Measurements from ENCODE around the gene RAB44. TPM values are rescaled to one million over a fixed set of nuclear protein-coding genes. Genes with fewer than 3 reads are reported as not detected.

The RAB44 gene
- polyA plus RNA-seq, 1 of the 3 experiments (the other 2 are of a cell fraction): 0.12 TPM

DNA sequence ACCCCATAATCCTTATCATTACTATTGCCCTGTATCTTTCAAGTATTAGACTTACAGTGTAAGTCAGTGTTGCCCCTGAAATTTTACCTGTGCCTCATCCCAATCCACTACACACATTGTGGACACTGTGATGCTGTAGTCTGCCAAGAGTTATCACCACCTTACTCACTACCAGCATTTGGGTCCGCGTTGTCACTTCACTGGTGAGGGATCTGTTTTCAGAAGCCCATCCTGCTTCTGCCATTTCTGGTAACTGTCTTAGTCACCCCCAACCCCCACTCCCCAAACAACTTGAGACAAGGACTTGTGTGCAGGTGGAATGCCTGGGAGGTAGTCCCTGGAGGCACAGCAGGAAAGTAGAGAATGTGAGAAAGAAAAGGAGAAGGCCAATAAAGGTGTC lies 6.0 kb upstream of the RAB44 start:
- WGBS (ENCODE audit: low lambda C conversion rate): 100% methylated on average over 2 of the region's 2 CpGs
- H3K27ac ChIP-seq (ENCODE audit: low read depth in 2 of 2, low read length in 1 of 2): no peak overlapping the region
- H3K36me3 ChIP-seq (replicated peaks in 1 of 2; ENCODE audit: control insufficient read depth in 1 of 2, insufficient read depth in 2 of 2, low read length in 1 of 2): peaks cover 8 to 12% of the 10 kb centered on the region in 2 experiments
- DNase-seq: no peak
- H3K9me2 ChIP-seq: no peaks in the 10 kb centered on the region
- no peak overlapping the region for H2AFZ ChIP-seq (ENCODE audit: low read depth)
- peaks cover 29% of the 10 kb centered on the region for H4K20me1 ChIP-seq (ENCODE audit: insufficient read depth)
- TF ChIP-seq EP300 (IDR thresholded peaks at IDR 0.05; ENCODE audit: borderline replicate concordance in 1 of 2, low read depth in 1 of 2, low read length in 1 of 2): no peak
- TF ChIP-seq TEAD4 (IDR thresholded peaks at IDR 0.05; ENCODE audit: borderline replicate concordance, insufficient read depth): no peak
- no peak for TF ChIP-seq RXRA (IDR thresholded peaks at IDR 0.05; ENCODE audit: borderline replicate concordance, low read depth)
- no peak for TF ChIP-seq SIN3A (IDR thresholded peaks at IDR 0.05; ENCODE audit: borderline replicate concordance, low read depth, low read length)
- TF ChIP-seq REST (IDR thresholded peaks at IDR 0.05; ENCODE audit: low read depth, low read length): no peak
- TF ChIP-seq POLR2AphosphoS5 (IDR thresholded peaks at IDR 0.05; ENCODE audit: low read depth, low read length): no peak
- H3K4me2 ChIP-seq: no peak overlapping the region
- no peaks in the 10 kb centered on the region for H3K27me3 ChIP-seq (ENCODE audit: insufficient read depth)
- no peak overlapping the region for H3K9ac ChIP-seq
- POLR2A ChIA-PET: no interaction called here
- no peaks in the 10 kb centered on the region; a peak in 1 of 4 replicates for H3K4me1 ChIP-seq (ENCODE audit: control insufficient read depth in 1 of 2, insufficient read depth in 2 of 2, low read depth in 1 of 2, low read length in 1 of 2)
- no peak overlapping the region for H3K4me3 ChIP-seq (ENCODE audit: low read depth in 2 of 2, low read length in 1 of 2)
- H3F3A ChIP-seq (replicated peaks; ENCODE audit: insufficient read depth): peaks cover 27% of the 10 kb centered on the region
- CTCF ChIA-PET: interaction anchor here (1.4 to 2.0 kb wide), 4 partner anchors 9 to 68 kb away, joined by 3 to 8 read pairs (median 5); partner anchors contain the start of gene CDKN1A
- no peaks in the 10 kb centered on the region for H3K79me2 ChIP-seq (ENCODE audit: insufficient read depth)
- H3K9me3 ChIP-seq: no peaks in the 10 kb centered on the region

GRCh38 chr6:36692220-36692619 lies 5.4 kb upstream of the RAB44 start:
- ChIA-PET POLR2A (no interaction called here), CTCF (interaction anchor here (1.0 to 2.0 kb wide), 5 partner anchors 11 to 77 kb away, joined by 3 to 8 read pairs (median 4); partner anchors contain the start of gene CDKN1A)
- WGBS (ENCODE audit: low lambda C conversion rate): 79% methylated on average over 3 of the region's 3 CpGs
- no peaks in the 10 kb centered on the region; a peak in 1 of 4 replicates for H3K4me1 ChIP-seq (ENCODE audit: control insufficient read depth in 1 of 2, insufficient read depth in 2 of 2, low read depth in 1 of 2, low read length in 1 of 2)
- H3K9me2 ChIP-seq: no peaks in the 10 kb centered on the region
- no peak overlapping the region for H3K27ac ChIP-seq (ENCODE audit: low read depth in 2 of 2, low read length in 1 of 2)
- H3K9ac ChIP-seq: no peak overlapping the region
- no peak overlapping the region for H3K4me3 ChIP-seq (ENCODE audit: low read depth in 2 of 2, low read length in 1 of 2)
- DNase-seq: no peak
- H3K9me3 ChIP-seq: no peaks in the 10 kb centered on the region
- H3K27me3 ChIP-seq (ENCODE audit: insufficient read depth): no peaks in the 10 kb centered on the region
- H3K4me2 ChIP-seq: no peak overlapping the region
- peaks cover 2 to 6% of the 10 kb centered on the region in 2 experiments for H3K36me3 ChIP-seq (replicated peaks in 1 of 2; ENCODE audit: control insufficient read depth in 1 of 2, insufficient read depth in 2 of 2, low read length in 1 of 2)
- H3F3A ChIP-seq (replicated peaks; ENCODE audit: insufficient read depth): peaks cover 21% of the 10 kb centered on the region
- no peaks in the 10 kb centered on the region for H3K79me2 ChIP-seq (ENCODE audit: insufficient read depth)
- H4K20me1 ChIP-seq (ENCODE audit: insufficient read depth): peaks cover 23% of the 10 kb centered on the region
- H2AFZ ChIP-seq (ENCODE audit: low read depth): no peak overlapping the region
- no peak for TF ChIP-seq MEF2A (IDR thresholded peaks at IDR 0.05; ENCODE audit: borderline replicate concordance, low read depth)
- TF ChIP-seq JUND (IDR thresholded peaks at IDR 0.05): no peak
- TF ChIP-seq, protein P1, sequence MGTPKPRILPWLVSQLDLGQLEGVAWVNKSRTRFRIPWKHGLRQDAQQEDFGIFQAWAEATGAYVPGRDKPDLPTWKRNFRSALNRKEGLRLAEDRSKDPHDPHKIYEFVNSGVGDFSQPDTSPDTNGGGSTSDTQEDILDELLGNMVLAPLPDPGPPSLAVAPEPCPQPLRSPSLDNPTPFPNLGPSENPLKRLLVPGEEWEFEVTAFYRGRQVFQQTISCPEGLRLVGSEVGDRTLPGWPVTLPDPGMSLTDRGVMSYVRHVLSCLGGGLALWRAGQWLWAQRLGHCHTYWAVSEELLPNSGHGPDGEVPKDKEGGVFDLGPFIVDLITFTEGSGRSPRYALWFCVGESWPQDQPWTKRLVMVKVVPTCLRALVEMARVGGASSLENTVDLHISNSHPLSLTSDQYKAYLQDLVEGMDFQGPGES (IDR thresholded peaks at IDR 0.05; ENCODE audit: low read depth, low read length): no peak
- TF ChIP-seq TEAD4 (IDR thresholded peaks at IDR 0.05; ENCODE audit: borderline replicate concordance, insufficient read depth): no peak
- TF ChIP-seq TCF12 (IDR thresholded peaks at IDR 0.05): no peak
- no peak for TF ChIP-seq CHD2 (IDR thresholded peaks at IDR 0.05; ENCODE audit: low read length, partially characterized antibody)
- no peak for TF ChIP-seq PBX3 (IDR thresholded peaks at IDR 0.05)
- no peak for TF ChIP-seq RFX5 (IDR thresholded peaks at IDR 0.05; ENCODE audit: low read length)
- TF ChIP-seq YY1 (IDR thresholded peaks at IDR 0.05; ENCODE audit: low read depth): no peak
- no peak for TF ChIP-seq FOXM1 (IDR thresholded peaks at IDR 0.05; ENCODE audit: low read depth)
- TF ChIP-seq, protein P2, sequence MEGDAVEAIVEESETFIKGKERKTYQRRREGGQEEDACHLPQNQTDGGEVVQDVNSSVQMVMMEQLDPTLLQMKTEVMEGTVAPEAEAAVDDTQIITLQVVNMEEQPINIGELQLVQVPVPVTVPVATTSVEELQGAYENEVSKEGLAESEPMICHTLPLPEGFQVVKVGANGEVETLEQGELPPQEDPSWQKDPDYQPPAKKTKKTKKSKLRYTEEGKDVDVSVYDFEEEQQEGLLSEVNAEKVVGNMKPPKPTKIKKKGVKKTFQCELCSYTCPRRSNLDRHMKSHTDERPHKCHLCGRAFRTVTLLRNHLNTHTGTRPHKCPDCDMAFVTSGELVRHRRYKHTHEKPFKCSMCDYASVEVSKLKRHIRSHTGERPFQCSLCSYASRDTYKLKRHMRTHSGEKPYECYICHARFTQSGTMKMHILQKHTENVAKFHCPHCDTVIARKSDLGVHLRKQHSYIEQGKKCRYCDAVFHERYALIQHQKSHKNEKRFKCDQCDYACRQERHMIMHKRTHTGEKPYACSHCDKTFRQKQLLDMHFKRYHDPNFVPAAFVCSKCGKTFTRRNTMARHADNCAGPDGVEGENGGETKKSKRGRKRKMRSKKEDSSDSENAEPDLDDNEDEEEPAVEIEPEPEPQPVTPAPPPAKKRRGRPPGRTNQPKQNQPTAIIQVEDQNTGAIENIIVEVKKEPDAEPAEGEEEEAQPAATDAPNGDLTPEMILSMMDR (IDR thresholded peaks at IDR 0.05): no peak
- TF ChIP-seq MAX (IDR thresholded peaks at IDR 0.05; ENCODE audit: low read depth): no peak
- no peak for TF ChIP-seq FOXJ3 (CRISPR knock-in tag; IDR thresholded peaks at IDR 0.05)
- no peak for TF ChIP-seq EP300 (IDR thresholded peaks at IDR 0.05; ENCODE audit: borderline replicate concordance in 1 of 2, low read depth in 1 of 2, low read length in 1 of 2)

All from SK-N-SH (cell line).